Measurements from ENCODE around the gene PRKCA. TPM values are rescaled to one million over a fixed set of nuclear protein-coding genes. Genes with fewer than 3 reads are reported as not detected.
"Not testable (repeated sequence)": the region's sequence is repeated elsewhere in the genome, so short reads cannot be mapped to it uniquely, and the experiment has no call there.

PRKCA gene
- total and polyA plus RNA-seq, 4 experiments from 2014 or later: 1.1 to 107 (median 56.1) TPM

GRCh38 chr17:66704858-66705520, 402.6 kb downstream of the PRKCA start:
- H3K4me1 Mint-ChIP-seq: peaks cover 2 to 11% (median 7%) of the 10 kb centered on the region in 4 donors
- peaks cover 7 to 10% of the 10 kb centered on the region in 2 donors for H3K36me3 Mint-ChIP-seq
- ChIA-PET POLR2A (ENCODE audit: partially characterized antibody) (interaction anchor here (0.6 kb wide), 1 partner anchor 616 kb away, joined by 3 read pairs; no protein-coding TSS in a partner anchor), CTCF (ENCODE audit: partially characterized antibody) (interaction anchor here (1.1 kb wide), 1 partner anchor 8 kb away, joined by 3 read pairs; no protein-coding TSS in a partner anchor)
- no peaks in the 10 kb centered on the region for H3K9me3 Mint-ChIP-seq
- Histone ChIP-seq H3K9me3 (ENCODE audit: control insufficient read depth in 1 of 2, low read length in 2 of 2) (no peaks in the 10 kb centered on the region), H3K27ac (ENCODE audit: low read depth, low read length) (no peak overlapping the region), H3K4me3 (ENCODE audit: low read length in 2 of 2) (no peak overlapping the region), H3K36me3 (ENCODE audit: insufficient read depth, low read length) (no peaks in the 10 kb centered on the region), H3K27me3 (ENCODE audit: insufficient read depth, low read length) (no peaks in the 10 kb centered on the region), H3K4me1 (ENCODE audit: insufficient read depth, low read length) (no peaks in the 10 kb centered on the region)
- no peaks in the 10 kb centered on the region for H3K27me3 Mint-ChIP-seq
- intact Hi-C loops (cut with micrococcal nuclease): no loop called here
- no peak for DNase-seq
- H3K27ac Mint-ChIP-seq: peak overlapping the region in 5 of 7 donors; percentile 12 to 60 (median 24)
- no peak overlapping the region for H3K4me3 Mint-ChIP-seq

GRCh38 chr17:66706851-66707450, 404.5 kb downstream of the PRKCA start:
- H3K4me1 ChIP-seq (ENCODE audit: insufficient read depth, low read length): no peaks in the 10 kb centered on the region
- no peak overlapping the region for H3K4me3 ChIP-seq (ENCODE audit: low read length in 2 of 2)
- H3K9me3 ChIP-seq (ENCODE audit: control insufficient read depth in 1 of 2, low read length in 2 of 2): no peaks in the 10 kb centered on the region
- no peaks in the 10 kb centered on the region for H3K27me3 ChIP-seq (ENCODE audit: insufficient read depth, low read length)
- ChIA-PET POLR2A (ENCODE audit: partially characterized antibody) (no interaction called here), CTCF (ENCODE audit: partially characterized antibody) (no interaction called here)
- H3K9me3 Mint-ChIP-seq: no peaks in the 10 kb centered on the region
- no peak overlapping the region for H3K4me3 Mint-ChIP-seq
- peak overlapping the region in 2 of 7 donors; percentile 8 to 75 for H3K27ac Mint-ChIP-seq
- H3K36me3 ChIP-seq (ENCODE audit: insufficient read depth, low read length): no peaks in the 10 kb centered on the region
- no peak for DNase-seq
- no peak overlapping the region for H3K27ac ChIP-seq (ENCODE audit: low read depth, low read length)
- no peaks in the 10 kb centered on the region for H3K27me3 Mint-ChIP-seq
- peaks cover 13 to 26% (median 17%) of the 10 kb centered on the region in 4 donors for H3K4me1 Mint-ChIP-seq
- H3K36me3 Mint-ChIP-seq: peaks cover 5 to 6% of the 10 kb centered on the region in 2 donors
- intact Hi-C loops (cut with micrococcal nuclease): no loop called here

GRCh38 chr17:66711401-66711800, 409.0 kb downstream of the PRKCA start:
- Mint-ChIP-seq H3K27me3 (no peaks in the 10 kb centered on the region), H3K27ac (peak overlapping the region in 5 of 7 donors; percentile 2 to 71 (median 22)), H3K4me3 (no peak overlapping the region), H3K36me3 (peaks cover 14 to 16% of the 10 kb centered on the region in 2 donors), H3K9me3 (no peaks in the 10 kb centered on the region), H3K4me1 (peaks cover 18 to 55% (median 29%) of the 10 kb centered on the region in 4 donors)
- H3K36me3 ChIP-seq (ENCODE audit: insufficient read depth, low read length): no peaks in the 10 kb centered on the region
- intact Hi-C loops (cut with micrococcal nuclease): no loop called here
- H3K27me3 ChIP-seq (ENCODE audit: insufficient read depth, low read length): no peaks in the 10 kb centered on the region
- CTCF ChIA-PET (ENCODE audit: partially characterized antibody): no interaction called here
- H3K27ac ChIP-seq (ENCODE audit: low read depth, low read length): no peak overlapping the region
- H3K9me3 ChIP-seq (ENCODE audit: control insufficient read depth in 1 of 2, low read length in 2 of 2): no peaks in the 10 kb centered on the region
- POLR2A ChIA-PET (ENCODE audit: partially characterized antibody): no interaction called here
- no peak overlapping the region for H3K4me3 ChIP-seq (ENCODE audit: low read length in 2 of 2)
- no peak for DNase-seq
- H3K4me1 ChIP-seq (ENCODE audit: insufficient read depth, low read length): peaks cover 12% of the 10 kb centered on the region

- H3K4me3 Mint-ChIP-seq: no peak overlapping the region
- peaks cover 16 to 53% (median 30%) of the 10 kb centered on the region in 4 donors for H3K4me1 Mint-ChIP-seq
- no peak for DNase-seq
- no peak overlapping the region for H3K4me3 ChIP-seq (ENCODE audit: low read length in 2 of 2)
- peak overlapping the region in 3 of 7 donors; percentile 22 to 52 (median 36) for H3K27ac Mint-ChIP-seq
- no peak overlapping the region for H3K27ac ChIP-seq (ENCODE audit: low read depth, low read length)
- ChIA-PET POLR2A (ENCODE audit: partially characterized antibody) (no interaction called here), CTCF (ENCODE audit: partially characterized antibody) (no interaction called here)
- H3K27me3 Mint-ChIP-seq: no peaks in the 10 kb centered on the region
- intact Hi-C loops (cut with micrococcal nuclease): no loop called here
- H3K27me3 ChIP-seq (ENCODE audit: insufficient read depth, low read length): no peaks in the 10 kb centered on the region
- no peaks in the 10 kb centered on the region for H3K9me3 Mint-ChIP-seq
- H3K4me1 ChIP-seq (ENCODE audit: insufficient read depth, low read length): peaks cover 12% of the 10 kb centered on the region
- H3K36me3 ChIP-seq (ENCODE audit: insufficient read depth, low read length): no peaks in the 10 kb centered on the region
- H3K36me3 Mint-ChIP-seq: peaks cover 14 to 18% of the 10 kb centered on the region in 2 donors
- no peaks in the 10 kb centered on the region for H3K9me3 ChIP-seq (ENCODE audit: control insufficient read depth in 1 of 2, low read length in 2 of 2)
Measured at GRCh38 chr17:66711881-66712321, 409.5 kb downstream of the PRKCA start.

- no peak for DNase-seq
- Histone ChIP-seq H3K36me3 (ENCODE audit: insufficient read depth, low read length) (no peaks in the 10 kb centered on the region), H3K27me3 (ENCODE audit: insufficient read depth, low read length) (no peaks in the 10 kb centered on the region), H3K9me3 (ENCODE audit: control insufficient read depth in 1 of 2, low read length in 2 of 2) (no peaks in the 10 kb centered on the region), H3K4me1 (ENCODE audit: insufficient read depth, low read length) (peaks cover 12% of the 10 kb centered on the region), H3K27ac (ENCODE audit: low read depth, low read length) (no peak overlapping the region), H3K4me3 (ENCODE audit: low read length in 2 of 2) (no peak overlapping the region)
- Mint-ChIP-seq H3K27ac (peak overlapping the region in 2 of 7 donors; percentile 36 to 74), H3K36me3 (peaks cover 14 to 18% of the 10 kb centered on the region in 2 donors), H3K4me3 (no peak overlapping the region), H3K4me1 (peaks cover 16 to 48% (median 30%) of the 10 kb centered on the region in 4 donors), H3K9me3 (no peaks in the 10 kb centered on the region), H3K27me3 (no peaks in the 10 kb centered on the region)
- CTCF ChIA-PET (ENCODE audit: partially characterized antibody): no interaction called here
- intact Hi-C loops (cut with micrococcal nuclease): no loop called here
- POLR2A ChIA-PET (ENCODE audit: partially characterized antibody): no interaction called here
Measured at GRCh38 chr17:66712453-66712852, 410.0 kb downstream of the PRKCA start.

GRCh38 chr17:66713021-66713532, 410.7 kb downstream of the PRKCA start:
- H3K4me3 ChIP-seq (ENCODE audit: low read length in 2 of 2); H3K27me3 Mint-ChIP-seq; intact Hi-C loops (cut with micrococcal nuclease); DNase-seq; H3K9me3 ChIP-seq (ENCODE audit: control insufficient read depth in 1 of 2, low read length in 2 of 2); H3K36me3 ChIP-seq (ENCODE audit: insufficient read depth, low read length); POLR2A ChIA-PET (ENCODE audit: partially characterized antibody); H3K9me3 Mint-ChIP-seq; H3K27me3 ChIP-seq (ENCODE audit: insufficient read depth, low read length); H3K27ac ChIP-seq (ENCODE audit: low read depth, low read length): not testable (repeated sequence)
- Mint-ChIP-seq H3K4me1 (peaks cover 16 to 45% (median 30%) of the 10 kb centered on the region in 4 donors), H3K4me3 (peak overlapping the region in 1 of 8 donors; percentile 39), H3K36me3 (peaks cover 18 to 20% of the 10 kb centered on the region in 2 donors), H3K27ac (peak overlapping the region in 6 of 7 donors; percentile 10 to 81 (median 68))
- CTCF ChIA-PET (ENCODE audit: partially characterized antibody): interaction anchor here (0.8 to 1.7 kb wide), 3 partner anchors 8 to 190 kb away, joined by 3 to 4 read pairs (median 4); no protein-coding TSS in a partner anchor
- peaks cover 12% of the 10 kb centered on the region for H3K4me1 ChIP-seq (ENCODE audit: insufficient read depth, low read length)

GRCh38 chr17:66713533-66714042, 411.2 kb downstream of the PRKCA start:
- Histone ChIP-seq H3K27ac (ENCODE audit: low read depth, low read length) (no peak overlapping the region), H3K36me3 (ENCODE audit: insufficient read depth, low read length) (no peaks in the 10 kb centered on the region), H3K4me3 (ENCODE audit: low read length in 2 of 2) (no peak overlapping the region), H3K27me3 (ENCODE audit: insufficient read depth, low read length) (no peaks in the 10 kb centered on the region), H3K9me3 (ENCODE audit: control insufficient read depth in 1 of 2, low read length in 2 of 2) (no peaks in the 10 kb centered on the region), H3K4me1 (ENCODE audit: insufficient read depth, low read length) (peaks cover 12% of the 10 kb centered on the region)
- Mint-ChIP-seq H3K27ac (peak overlapping the region in 5 of 7 donors; percentile 10 to 74 (median 65)), H3K27me3 (no peaks in the 10 kb centered on the region), H3K4me1 (peaks cover 16 to 45% (median 30%) of the 10 kb centered on the region in 4 donors), H3K4me3 (peak overlapping the region in 2 of 8 donors; percentile 33 to 39), H3K9me3 (no peaks in the 10 kb centered on the region), H3K36me3 (peaks cover 22 to 23% of the 10 kb centered on the region in 2 donors)
- intact Hi-C loops (cut with micrococcal nuclease): no loop called here
- DNase-seq: no peak
- CTCF ChIA-PET (ENCODE audit: partially characterized antibody): interaction anchor here (0.8 to 1.7 kb wide), 4 partner anchors 9 to 191 kb away, joined by 3 to 4 read pairs (median 4); no protein-coding TSS in a partner anchor
- POLR2A ChIA-PET (ENCODE audit: partially characterized antibody): no interaction called here

Measured in CD4-positive, alpha-beta memory T cell (primary cell).